Mucosa of gallbladder (tissue), 1 donor: ENCODE data around the gene MEF2A. TPM values are rescaled to one million over a fixed set of nuclear protein-coding genes. Genes with fewer than 3 reads are reported as not detected.

Experiments
- DNase-seq: peaks from one replicate; pipeline ENCODE4 v3.0.0-alpha.2; 2020; ENCODE audit warnings: low spot score
- total RNA-seq: library from RNA; stranded (reverse); gene quantifications from one replicate; pipeline ENCODE4 v1.2.1, GENCODE V29; 2021
- donor health status: DM: no; HTN: no; CAD: no.

MEF2A gene
- total RNA-seq, 1 donor from 2014 or later, result 50.6 TPM

GRCh38 chr15:99703603-99704443 is 138.0 kb downstream of the MEF2A start:
- no peak for DNase-seq

GRCh38 chr15:99704444-99704838 is 138.7 kb downstream of the MEF2A start:
- peak; percentile 61 for DNase-seq

GRCh38 chr15:99706557-99707303 is 140.9 kb downstream of the MEF2A start:
- DNase-seq, result no peak

GRCh38 chr15:99707473-99708270 is 141.9 kb downstream of the MEF2A start:
- no peak for DNase-seq

GRCh38 chr15:99708563-99708962 is 142.8 kb downstream of the MEF2A start:
- peak; percentile 54 for DNase-seq

- DNase-seq, result no peak
These were observed 143.6 kb downstream of the MEF2A start for GRCh38 chr15:99709243-99709986.

- DNase-seq, result no peak
These were observed 145.8 kb downstream of the MEF2A start for GRCh38 chr15:99711625-99712024.

GRCh38 chr15:99712415-99712814 is 146.6 kb downstream of the MEF2A start:
- DNase-seq, result no peak

- no peak for DNase-seq
These were observed 150.8 kb downstream of the MEF2A start for GRCh38 chr15:99716540-99717095.

GRCh38 chr15:99717161-99718009 is 151.6 kb downstream of the MEF2A start:
- DNase-seq, result no peak

- no peak for DNase-seq
These were observed 152.6 kb downstream of the MEF2A start for GRCh38 chr15:99718421-99718820.

GRCh38 chr15:99719096-99719541 is 153.3 kb downstream of the MEF2A start:
- DNase-seq, result no peak

- DNase-seq, result no peak
These were observed 154.7 kb downstream of the MEF2A start for GRCh38 chr15:99720533-99720932.

- no peak for DNase-seq
These were observed 155.5 kb downstream of the MEF2A start for GRCh38 chr15:99721104-99721778.

- DNase-seq, result no peak
These were observed 156.1 kb downstream of the MEF2A start for GRCh38 chr15:99721896-99722295.

- DNase-seq, result no peak
These were observed 156.6 kb downstream of the MEF2A start for GRCh38 chr15:99722406-99722805.

GRCh38 chr15:99726333-99726732 is 160.5 kb downstream of the MEF2A start:
- DNase-seq, result no peak

GRCh38 chr15:99727330-99727729 is 161.5 kb downstream of the MEF2A start:
- DNase-seq, result no peak

GRCh38 chr15:99727733-99728132 is 161.9 kb downstream of the MEF2A start:
- DNase-seq, result no peak

GRCh38 chr15:99728916-99729315 is 163.1 kb downstream of the MEF2A start:
- no peak for DNase-seq
